Natural killer cell treated with Interleukin-12 subunit alpha and Interleukin-12 subunit beta and Interleukin-15 and Interleukin-18, amount 100 ng/mL, for 72 hours (primary cell): Measurements from ENCODE around the gene SPHKAP. TPM values are rescaled to one million over a fixed set of nuclear protein-coding genes. Genes with fewer than 3 reads are reported as not detected.
"Not testable (repeated sequence)": the region's sequence is repeated elsewhere in the genome, so short reads cannot be mapped to it uniquely, and the experiment has no call there.

Source experiments
- ATAC-seq, 2 donors: fragments of 150-1000 bp; cut with Tn5 transposase in 1 of 2; sonication (Bioruptor Pico), chemical (Tn5 transposase) in 1 of 2; 2 replicates each; pipeline ENCODE4 v1.10.0; 2021
- DNase-seq: peaks from one replicate; pipeline ENCODE4 v3.0.0; 2022; ENCODE audit warnings: low spot score
- H3K27ac Mint-ChIP-seq, 2 donors: 1 replicate in 1 of 2; 2 replicates in 1 of 2; pipeline ENCODE4 v1.8.0; 2022; ENCODE audit warnings: mixed read lengths in 2 of 2, mild to moderate bottlenecking in 1 of 2, moderate library complexity in 1 of 2
- H3K27me3 Mint-ChIP-seq, 2 donors: 1 replicate in 1 of 2; 2 replicates in 1 of 2; pipeline ENCODE4 v1.8.0; 2022; ENCODE audit warnings: mixed read lengths in 2 of 2
- H3K36me3 Mint-ChIP-seq: one replicate; pipeline ENCODE4 v1.8.0; 2022; ENCODE audit warnings: mixed read lengths
- H3K4me1 Mint-ChIP-seq, 2 donors: 1 replicate in 1 of 2; 2 replicates in 1 of 2; pipeline ENCODE4 v1.8.0; 2022; ENCODE audit warnings: low read depth in 2 of 2, mixed read lengths in 2 of 2, mild to moderate bottlenecking in 1 of 2
- H3K4me3 Mint-ChIP-seq: one replicate; pipeline ENCODE4 v1.8.0; 2022; ENCODE audit warnings: mixed read lengths
- H3K9me3 Mint-ChIP-seq: 2 replicates; pipeline ENCODE4 v1.8.0; 2022; ENCODE audit warnings: mixed read lengths
- total RNA-seq, 2 donors: library from RNA; stranded (reverse); gene quantifications; one replicate each; pipeline ENCODE4 v1.2.3, GENCODE V29; 2022

SPHKAP gene
- total RNA-seq, 2 donors from 2014 or later, result not detected

DNA sequence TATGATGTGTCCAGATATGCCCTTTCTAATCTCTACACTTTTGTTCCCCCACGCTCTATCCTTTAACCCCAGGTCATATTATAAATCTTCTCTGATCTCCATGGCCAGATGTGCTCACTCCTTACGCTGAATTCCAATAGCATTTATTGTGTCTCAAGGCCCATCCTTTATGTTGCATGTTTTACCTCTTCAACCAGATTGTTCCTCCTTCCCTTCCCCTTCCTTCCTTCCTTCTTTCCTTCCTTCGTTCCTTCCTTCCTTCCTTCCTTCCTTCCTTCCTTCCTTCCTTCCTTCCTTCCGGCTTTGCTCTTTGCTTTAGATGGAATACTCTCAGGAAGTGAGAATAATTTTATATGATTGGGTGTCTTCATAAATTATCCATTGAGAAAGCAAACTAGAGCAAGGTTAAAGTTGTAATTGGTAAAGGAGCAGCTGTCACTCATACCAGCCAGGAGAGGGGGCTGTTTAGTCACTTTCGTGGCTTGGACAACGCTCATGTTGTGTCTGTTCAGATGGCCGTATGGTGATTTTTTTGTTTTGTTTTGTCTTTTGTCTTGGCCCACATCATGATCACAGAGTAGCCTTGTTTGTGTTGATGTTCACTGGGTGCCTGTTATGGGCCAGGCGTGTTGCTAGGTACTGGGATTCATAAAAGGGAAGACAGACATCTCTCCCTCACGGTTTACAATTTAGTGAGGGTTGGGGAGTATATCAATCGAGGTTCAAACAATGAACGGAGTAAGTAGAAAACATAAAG is 242.0 kb downstream of the SPHKAP start:
- Mint-ChIP-seq H3K4me1 (no peaks in the 10 kb centered on the region), H3K9me3 (peaks cover 8% of the 10 kb centered on the region), H3K27me3 (peaks cover 0 to 7% of the 10 kb centered on the region in 2 donors), H3K4me3 (no peak overlapping the region), H3K27ac (no peak overlapping the region), H3K36me3 (peaks cover 5% of the 10 kb centered on the region)
- no peak for DNase-seq
- ATAC-seq, result no peak

- not testable (repeated sequence) for ATAC-seq, H3K4me3 Mint-ChIP-seq, H3K27me3 Mint-ChIP-seq, DNase-seq, H3K27ac Mint-ChIP-seq, H3K36me3 Mint-ChIP-seq, H3K4me1 Mint-ChIP-seq, H3K9me3 Mint-ChIP-seq
Measured at GRCh38 chr2:227936249-227936648, 245.2 kb downstream of the SPHKAP start.

GRCh38 chr2:227933884-227934283 is 247.6 kb downstream of the SPHKAP start:
- peaks cover 8% of the 10 kb centered on the region for H3K9me3 Mint-ChIP-seq
- H3K4me3 Mint-ChIP-seq, result no peak overlapping the region
- H3K36me3 Mint-ChIP-seq, result peaks cover 5% of the 10 kb centered on the region
- ATAC-seq (no peak), DNase-seq (no peak)
- H3K4me1 Mint-ChIP-seq, result no peaks in the 10 kb centered on the region
- H3K27me3 Mint-ChIP-seq, result no peaks in the 10 kb centered on the region
- no peak overlapping the region for H3K27ac Mint-ChIP-seq

DNA sequence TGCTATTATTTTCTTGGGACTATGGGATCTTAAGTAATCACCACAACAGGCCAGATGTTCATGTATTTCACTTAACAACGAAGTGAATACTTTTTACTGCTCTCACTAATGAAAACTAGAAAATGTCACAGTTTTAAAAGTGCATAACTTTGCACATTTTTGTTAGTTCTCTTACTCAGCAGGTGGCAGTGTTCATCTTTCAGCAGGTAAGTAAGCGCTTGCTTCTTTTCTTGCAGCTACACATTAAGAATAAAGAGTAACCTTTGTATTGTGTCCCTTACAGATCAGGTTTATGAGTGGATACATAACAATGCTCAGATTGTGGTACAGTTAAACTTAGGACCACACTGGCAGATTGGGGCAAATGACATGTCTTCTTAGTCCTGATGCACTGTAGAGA is 249.1 kb downstream of the SPHKAP start:
- DNase-seq, result no peak
- Mint-ChIP-seq H3K36me3 (peaks cover 5% of the 10 kb centered on the region), H3K4me3 (no peak overlapping the region), H3K27me3 (no peaks in the 10 kb centered on the region), H3K27ac (no peak overlapping the region), H3K9me3 (peaks cover 7% of the 10 kb centered on the region), H3K4me1 (no peaks in the 10 kb centered on the region)
- ATAC-seq, result no peak

GRCh38 chr2:227932001-227932400 is 249.5 kb downstream of the SPHKAP start:
- ATAC-seq (no peak), DNase-seq (no peak)
- H3K9me3 Mint-ChIP-seq, result peaks cover 7% of the 10 kb centered on the region
- no peaks in the 10 kb centered on the region for H3K27me3 Mint-ChIP-seq
- H3K36me3 Mint-ChIP-seq, result peaks cover 8% of the 10 kb centered on the region
- no peaks in the 10 kb centered on the region for H3K4me1 Mint-ChIP-seq
- no peak overlapping the region for H3K27ac Mint-ChIP-seq
- no peak overlapping the region for H3K4me3 Mint-ChIP-seq
